DOHH2 (cell line): Measurements from ENCODE around the gene MTARC2.

Experiments used
- H3F3A ChIP-seq: fragments of 200-600 bp; sonication (generic), shearing (Covaris generic); 2 replicates; pipeline ENCODE4 v1.6.0; 2016; ENCODE audit warnings: antibody characterized with exemption, mild to moderate bottlenecking; ENCODE audit not compliant: control insufficient read depth, insufficient read depth
- H3K27ac ChIP-seq: fragments of 200-600 bp; sonication (generic); 2 replicates; pipeline ENCODE4 v1.5.1; 2014; ENCODE audit warnings: low read depth, mild to moderate bottlenecking, low read length, moderate library complexity
- H3K27me3 ChIP-seq: fragments of 200-600 bp; sonication (generic); 2 replicates; pipeline ENCODE4 v1.6.1; 2014; ENCODE audit warnings: mild to moderate bottlenecking, low read length, mixed read lengths; ENCODE audit not compliant: control insufficient read depth
- H3K36me3 ChIP-seq: fragments of 200-600 bp; sonication (generic); 2 replicates; pipeline ENCODE4 v1.6.1; 2014; ENCODE audit warnings: mild to moderate bottlenecking, low read length, moderate library complexity, mixed read lengths; ENCODE audit not compliant: control insufficient read depth
- H3K4me1 ChIP-seq: fragments of 200-600 bp; sonication (generic); 2 replicates; pipeline ENCODE4 v1.6.1; 2014; ENCODE audit warnings: mild to moderate bottlenecking, low read length, mixed read lengths; ENCODE audit not compliant: control insufficient read depth
- H3K4me2 ChIP-seq: fragments of 200-600 bp; sonication (generic); 2 replicates; pipeline ENCODE4 v1.6.0; 2014; ENCODE audit warnings: mild to moderate bottlenecking, low read length, moderate library complexity
- H3K4me3 ChIP-seq: fragments of 200-600 bp; sonication (generic); 2 replicates; pipeline ENCODE4 v1.5.1; 2014; ENCODE audit warnings: mild to moderate bottlenecking, low read length, mixed read lengths
- H3K79me2 ChIP-seq: fragments of 200-600 bp; sonication (generic); 2 replicates; pipeline ENCODE4 v1.6.1; 2014; ENCODE audit warnings: mild to moderate bottlenecking, low read length, mixed read lengths; ENCODE audit not compliant: control insufficient read depth
- H3K9me2 ChIP-seq: fragments of 200-600 bp; sonication (generic); replicated peaks from 2 replicates; pipeline ENCODE4 v1.6.1; 2014; ENCODE audit warnings: mild to moderate bottlenecking, low read length, mixed read lengths; ENCODE audit not compliant: control insufficient read depth
- H3K9me3 ChIP-seq: fragments of 200-600 bp; sonication (generic); 2 replicates; pipeline ENCODE4 v1.6.1; 2014; ENCODE audit warnings: antibody characterized with exemption, low read length, mixed read lengths; ENCODE audit not compliant: control insufficient read depth, insufficient read depth
- H4K20me1 ChIP-seq: fragments of 200-600 bp; sonication (generic); 2 replicates; pipeline ENCODE4 v1.6.0; 2014; ENCODE audit warnings: low read depth, mild to moderate bottlenecking, antibody characterized with exemption, low read length, moderate library complexity; ENCODE audit not compliant: control insufficient read depth, insufficient read depth
- CTCF ChIP-seq: fragments of 200-600 bp; sonication (generic); IDR thresholded peaks from one replicate; pipeline ENCODE4 v1.5.1; 2014; ENCODE audit warnings: antibody characterized with exemption, mild to moderate bottlenecking, low read depth, low read length; ENCODE audit not compliant: poor library complexity, severe bottlenecking
- EZH2phosphoT487 ChIP-seq: fragments of 200-600 bp; sonication (generic); IDR thresholded peaks from 2 replicates; pipeline ENCODE4 v1.6.1; 2017; ENCODE audit warnings: borderline replicate concordance, mild to moderate bottlenecking, antibody characterized with exemption, low read length, moderate library complexity, mixed read lengths

MTARC2 gene

GRCh38 chr1:220764757-220765156 is 16.6 kb downstream of the MTARC2 start:
- Histone ChIP-seq H3K27ac (no peak overlapping the region), H3K4me2 (no peak overlapping the region), H3K4me1 (no peaks in the 10 kb centered on the region), H3K4me3 (no peak overlapping the region), H3K9me2 (no peaks in the 10 kb centered on the region), H3K79me2 (no peaks in the 10 kb centered on the region), H3K9me3 (no peaks in the 10 kb centered on the region), H3F3A (no peaks in the 10 kb centered on the region), H3K27me3 (peaks cover 10% of the 10 kb centered on the region; the same call in 1 of the 2 replicates), H3K36me3 (no peaks in the 10 kb centered on the region), H4K20me1 (no peaks in the 10 kb centered on the region)
- TF ChIP-seq CTCF (no peak), EZH2phosphoT487 (no peak)

GRCh38 chr1:220767312-220768125 is 19.4 kb downstream of the MTARC2 start:
- Histone ChIP-seq H3K9me2 (no peaks in the 10 kb centered on the region), H3K4me3 (no peak overlapping the region), H3K79me2 (no peaks in the 10 kb centered on the region), H3K27me3 (peaks cover 14% of the 10 kb centered on the region), H3K27ac (no peak overlapping the region), H3K9me3 (no peaks in the 10 kb centered on the region), H3K36me3 (no peaks in the 10 kb centered on the region), H3K4me1 (peaks cover 6% of the 10 kb centered on the region), H3F3A (no peaks in the 10 kb centered on the region), H3K4me2 (no peak overlapping the region), H4K20me1 (no peaks in the 10 kb centered on the region)
- TF ChIP-seq CTCF (no peak), EZH2phosphoT487 (no peak)

GRCh38 chr1:220768126-220768601 is 20.0 kb downstream of the MTARC2 start:
- Histone ChIP-seq H3F3A (no peaks in the 10 kb centered on the region), H3K9me3 (no peaks in the 10 kb centered on the region), H3K4me1 (peaks cover 6% of the 10 kb centered on the region), H3K4me3 (no peak overlapping the region), H3K27ac (no peak overlapping the region), H3K36me3 (no peaks in the 10 kb centered on the region), H3K79me2 (no peaks in the 10 kb centered on the region), H4K20me1 (no peaks in the 10 kb centered on the region), H3K27me3 (peaks cover 14% of the 10 kb centered on the region), H3K9me2 (no peaks in the 10 kb centered on the region), H3K4me2 (no peak overlapping the region)
- no peak for TF ChIP-seq CTCF
- TF ChIP-seq EZH2phosphoT487, result no peak
